ENCODE measurements around the gene MYO1C.

MYO1C gene

GRCh38 chr17:1416414-1416813 is 76.1 kb downstream of the MYO1C start:
- no peak for TF ChIP-seq MAX (IDR thresholded peaks at IDR 0.05)
- TF ChIP-seq TCF12 (IDR thresholded peaks at IDR 0.05; ENCODE audit: low read depth), result no peak
- TF ChIP-seq EGR1 (IDR thresholded peaks at IDR 0.05), result no peak
- no peak for TF ChIP-seq RAD21 (IDR thresholded peaks at IDR 0.05; ENCODE audit: low read depth)
- no peak for TF ChIP-seq FOXM1 (IDR thresholded peaks at IDR 0.05; ENCODE audit: borderline replicate concordance, low read depth)
- no peak for TF ChIP-seq REST (IDR thresholded peaks at IDR 0.05; ENCODE audit: low read depth)
- TF ChIP-seq YY1 (IDR thresholded peaks at IDR 0.05; ENCODE audit: low read depth), result no peak
- no peak for TF ChIP-seq CEBPB (IDR thresholded peaks at IDR 0.05)
- no peak for TF ChIP-seq TEAD4 (IDR thresholded peaks at IDR 0.05)
- no peak for TF ChIP-seq CREB1 (IDR thresholded peaks at IDR 0.05; ENCODE audit: low read depth)

- TF ChIP-seq TAF1 (IDR thresholded peaks at IDR 0.05; ENCODE audit: low read depth) (no peak), EP300 (IDR thresholded peaks at IDR 0.05; ENCODE audit: borderline replicate concordance) (no peak), EGR1 (IDR thresholded peaks at IDR 0.05) (no peak), REST (IDR thresholded peaks at IDR 0.05; ENCODE audit: low read depth) (no peak), YY1 (IDR thresholded peaks at IDR 0.05; ENCODE audit: low read depth) (no peak), MAX (IDR thresholded peaks at IDR 0.05) (no peak), FOXM1 (IDR thresholded peaks at IDR 0.05; ENCODE audit: borderline replicate concordance, low read depth) (no peak), CREB1 (IDR thresholded peaks at IDR 0.05; ENCODE audit: low read depth) (no peak), RAD21 (IDR thresholded peaks at IDR 0.05; ENCODE audit: low read depth) (no peak), ZBTB7A (IDR thresholded peaks at IDR 0.05; ENCODE audit: low read depth) (no peak), NFIC (IDR thresholded peaks at IDR 0.05) (no peak), TCF12 (IDR thresholded peaks at IDR 0.05; ENCODE audit: low read depth) (no peak)
These were observed 77.9 kb downstream of the MYO1C start for GRCh38 chr17:1414634-1415033.
